Stimulated activated CD8-positive, alpha-beta memory T cell treated with anti-CD3 and anti-CD28 coated beads, Interleukin-4, amount 100 ng/mL, for 24 hours (primary cell): ENCODE results near the gene UBR4.

Experiments
- DNase-seq: peaks from one replicate; pipeline ENCODE4 v3.0.0-alpha.2; 2020; ENCODE audit warnings: low read depth

The UBR4 gene

DNA sequence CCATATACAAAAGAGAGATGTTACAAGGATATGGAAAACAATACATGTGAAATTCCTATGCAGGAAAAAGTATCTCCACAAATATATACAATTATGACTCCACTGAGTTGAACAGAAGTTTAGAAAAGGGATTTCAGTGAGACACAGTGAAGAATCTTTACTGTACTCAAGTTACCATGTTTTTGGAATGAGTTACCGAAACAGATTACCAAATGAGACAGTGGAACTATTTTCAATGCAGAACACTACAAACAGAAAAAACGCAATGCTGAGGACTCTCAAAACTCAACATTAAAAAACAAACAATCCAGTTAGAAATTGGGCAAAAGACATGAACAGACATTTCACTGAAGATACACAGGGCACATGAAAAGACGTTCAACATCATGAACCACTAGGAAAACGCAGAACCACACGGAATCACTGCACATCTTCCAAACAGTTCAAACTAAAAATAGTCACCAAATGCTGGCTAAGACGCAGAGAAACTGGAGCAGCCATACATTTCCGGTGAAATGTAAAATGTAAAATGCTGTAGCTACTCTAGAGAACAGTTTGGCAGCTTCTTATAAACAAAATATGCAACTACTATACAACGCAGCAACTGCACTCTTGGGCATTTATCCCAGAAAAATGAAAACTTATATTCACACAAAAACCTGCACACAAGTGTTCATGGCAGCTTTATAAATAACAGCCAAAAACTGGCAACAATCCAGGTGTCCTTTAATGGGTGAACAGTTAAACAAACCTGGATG is 118.7 kb downstream of the UBR4 start:
- no peak for DNase-seq

DNA sequence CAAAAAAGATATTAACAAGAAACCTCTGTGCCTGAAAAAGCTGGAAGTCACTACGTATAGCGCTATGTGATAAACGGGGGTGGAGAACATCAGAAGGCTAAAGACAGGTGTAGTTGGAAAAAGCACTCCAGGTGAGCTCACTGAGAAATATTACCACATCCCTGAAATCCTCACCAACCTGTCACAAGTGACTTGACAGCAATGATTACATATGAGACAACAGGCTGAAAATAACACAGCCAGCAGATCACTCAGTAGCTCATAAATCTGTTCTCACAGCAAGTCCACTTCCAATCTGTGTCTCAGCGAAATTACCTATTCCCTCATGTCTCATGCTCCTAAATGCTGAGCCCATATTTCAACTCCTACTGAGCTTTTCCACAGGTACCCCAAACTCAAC is 120.5 kb downstream of the UBR4 start:
- no peak for DNase-seq

DNA sequence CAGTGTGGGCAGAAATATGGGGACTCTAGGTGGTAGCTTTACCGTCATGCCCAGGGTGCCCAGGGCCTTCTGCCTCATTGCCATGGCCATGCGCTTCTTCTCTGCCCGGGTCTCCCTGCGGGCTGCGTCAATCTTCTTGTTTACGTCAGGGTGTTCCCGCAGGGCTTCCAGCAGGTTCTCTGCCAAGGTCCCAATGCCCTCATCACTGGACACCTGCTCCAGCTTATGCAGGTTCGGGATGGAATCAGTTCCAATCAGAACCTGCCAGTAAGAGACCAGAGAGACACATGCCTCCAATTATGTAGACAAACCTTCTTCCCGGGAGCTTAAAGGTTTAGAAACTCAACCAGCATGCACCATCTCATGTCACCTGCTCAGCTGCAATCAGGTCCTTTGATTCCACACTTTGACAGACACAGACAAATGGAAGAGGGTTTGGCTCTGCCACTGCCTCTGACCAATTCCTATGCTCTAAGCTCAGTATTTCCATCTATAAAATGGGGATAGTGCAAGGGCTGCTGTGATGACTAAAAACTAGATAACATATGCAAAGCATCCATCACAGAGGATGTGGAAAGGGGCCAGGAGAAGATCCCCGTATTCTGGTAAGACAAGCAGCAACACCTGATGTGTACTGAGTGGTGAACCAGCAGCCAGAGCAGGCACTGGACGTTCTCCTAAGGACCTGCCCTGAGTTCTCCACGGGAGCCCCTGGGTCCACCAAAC is 121.2 kb downstream of the UBR4 start:
- DNase-seq, result no peak

DNA sequence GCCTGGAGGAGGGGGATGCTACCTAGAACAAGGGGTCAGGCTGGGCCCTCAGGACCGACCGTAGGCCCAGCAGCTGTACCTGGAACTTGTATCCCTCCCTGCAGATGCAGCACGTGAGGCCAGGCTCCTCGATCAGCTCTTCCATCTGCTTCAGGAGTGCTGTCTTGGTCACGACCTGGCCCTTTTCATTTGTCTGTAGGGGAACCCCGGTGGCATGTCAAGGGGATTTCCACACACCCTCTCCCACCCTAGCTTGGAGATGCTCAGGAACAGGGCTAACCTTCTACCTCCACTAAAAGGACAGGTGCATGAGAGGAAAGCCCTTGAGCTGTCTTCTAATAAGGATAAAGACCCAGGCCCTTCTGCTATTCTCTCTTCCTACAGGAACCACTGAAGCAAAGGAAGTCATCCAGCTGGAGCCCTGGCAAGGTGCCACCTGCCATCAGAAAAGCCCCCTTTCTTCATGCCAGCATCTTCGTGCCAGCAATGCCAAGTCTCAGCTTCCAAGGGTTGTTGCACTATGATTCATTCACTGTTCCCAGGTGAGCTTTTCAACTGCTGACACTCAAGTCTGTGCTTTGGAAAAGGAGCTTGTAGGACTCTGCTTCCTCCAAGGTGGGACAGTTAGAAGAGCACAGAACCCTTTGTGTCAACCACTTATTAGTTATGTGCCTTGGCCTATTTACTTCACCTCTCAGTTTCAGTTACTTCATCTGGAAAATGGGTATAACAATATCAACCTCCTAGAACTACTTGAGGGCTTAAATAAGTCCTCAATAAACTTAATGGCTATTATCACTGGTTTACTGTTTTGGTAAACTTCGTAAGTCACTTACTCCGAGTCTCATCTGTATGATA is 122.1 kb downstream of the UBR4 start:
- DNase-seq, result peak; percentile 4

DNA sequence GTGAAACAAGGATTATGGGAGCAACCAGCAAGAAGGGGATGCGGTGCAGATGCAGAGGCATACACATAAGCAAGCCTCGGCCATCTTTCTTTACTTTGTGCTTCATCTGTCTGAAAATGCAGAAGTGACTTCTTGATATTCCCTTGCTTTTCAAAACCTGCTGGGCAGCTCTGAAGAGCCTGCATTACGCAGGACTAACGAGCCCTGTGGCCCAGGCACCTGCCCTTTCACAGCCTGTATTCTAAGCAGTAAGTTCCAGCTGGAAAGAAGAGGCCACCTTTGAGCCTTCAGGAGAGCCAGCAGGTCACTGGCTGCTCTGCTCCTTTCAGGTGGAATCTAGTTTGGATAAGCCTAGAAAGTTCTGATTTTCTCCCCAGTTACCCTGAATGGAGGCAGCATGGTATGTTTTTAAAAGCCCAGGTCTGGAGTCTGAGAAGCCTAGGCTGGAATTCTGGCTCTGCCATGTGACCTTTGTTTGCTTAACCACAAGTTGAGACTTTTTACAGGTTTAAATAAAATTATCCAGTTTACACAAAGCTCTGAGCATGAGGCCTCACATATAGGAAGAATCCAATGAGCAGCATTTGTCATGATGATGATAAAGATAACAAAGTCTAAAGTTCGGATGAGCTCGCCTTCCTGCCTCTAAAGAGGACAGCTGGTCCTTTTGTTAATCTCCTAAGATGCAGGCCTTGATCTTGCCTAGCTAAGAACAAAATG is 122.9 kb downstream of the UBR4 start:
- no peak for DNase-seq

DNA sequence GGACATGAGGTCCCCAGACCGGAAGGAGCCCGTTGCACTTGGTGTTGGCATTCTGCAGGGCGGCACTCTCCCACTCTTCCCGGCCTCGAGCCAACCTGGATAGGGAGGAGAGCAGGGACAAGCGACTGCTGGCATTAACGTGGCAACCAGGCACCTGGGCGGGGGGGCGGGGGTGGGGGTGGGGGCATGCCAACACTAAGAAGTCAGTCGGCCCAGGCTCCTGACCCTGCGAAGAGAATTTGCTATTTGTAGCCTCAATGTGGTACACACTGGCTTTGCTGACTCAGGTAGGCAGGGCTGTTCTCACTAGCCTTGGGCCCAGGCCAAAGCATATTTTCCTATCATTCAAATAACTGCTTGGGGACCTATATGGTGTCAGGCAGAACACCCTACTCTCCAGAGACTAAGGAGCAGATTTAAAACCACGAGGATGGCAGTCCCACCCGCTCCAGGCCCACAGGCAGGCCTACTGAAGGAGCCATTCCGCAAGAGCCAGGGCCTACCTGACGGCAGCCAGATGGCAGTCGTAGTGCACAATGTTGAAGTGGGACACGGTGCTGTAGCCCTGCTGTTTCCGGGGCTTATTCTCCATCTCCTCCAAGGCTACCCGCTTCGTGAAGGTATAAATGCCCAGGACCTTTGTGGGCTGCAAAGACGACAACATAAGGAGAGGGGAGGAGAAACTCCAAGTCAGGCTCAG is 123.7 kb downstream of the UBR4 start:
- no peak for DNase-seq

DNA sequence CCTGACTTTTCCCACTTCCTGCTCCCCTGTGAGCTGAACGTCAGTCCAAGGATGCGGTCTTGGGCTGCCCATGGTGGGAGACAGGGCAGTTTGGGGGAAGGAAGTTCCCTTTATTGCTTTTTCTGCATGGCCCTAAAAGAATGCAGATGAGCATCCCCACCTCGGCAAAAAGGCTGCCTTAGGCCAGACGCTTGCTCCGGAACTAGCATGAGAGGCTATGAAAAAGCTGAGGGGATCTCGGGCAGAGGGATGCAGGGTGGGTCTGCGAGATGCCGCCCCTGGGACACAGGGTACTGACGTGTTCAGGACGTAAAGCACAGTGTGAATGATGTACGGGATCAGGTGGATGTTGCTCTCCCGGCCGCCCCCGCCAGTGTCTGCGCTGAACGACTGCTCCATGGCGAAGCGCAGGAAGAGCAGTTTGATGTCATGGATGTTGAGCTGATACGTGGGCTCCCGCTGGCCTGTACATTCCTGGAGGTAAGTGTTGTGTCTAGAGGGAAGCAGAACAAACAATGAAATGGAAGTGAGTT is 125.8 kb downstream of the UBR4 start:
- no peak for DNase-seq

DNA sequence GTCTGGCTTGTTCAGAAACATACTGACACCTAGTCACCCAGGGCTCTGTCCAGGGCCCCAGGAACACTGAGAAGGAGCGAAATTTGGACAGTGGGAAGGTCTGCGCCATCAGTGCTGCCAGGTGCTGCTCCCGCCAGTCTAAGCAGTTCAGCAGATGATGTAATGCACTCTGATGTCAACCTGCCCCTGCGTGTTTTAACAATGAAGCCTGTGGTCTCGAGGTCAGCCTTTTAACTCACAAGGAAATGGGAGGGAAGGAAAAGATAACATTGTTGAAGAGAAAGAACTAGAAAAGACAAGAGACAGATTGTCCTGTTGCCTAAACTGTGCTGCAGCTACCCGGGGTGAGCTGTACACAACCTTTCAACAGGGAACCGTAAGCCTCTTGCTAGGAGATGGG is 127.0 kb downstream of the UBR4 start:
- DNase-seq, result no peak

DNA sequence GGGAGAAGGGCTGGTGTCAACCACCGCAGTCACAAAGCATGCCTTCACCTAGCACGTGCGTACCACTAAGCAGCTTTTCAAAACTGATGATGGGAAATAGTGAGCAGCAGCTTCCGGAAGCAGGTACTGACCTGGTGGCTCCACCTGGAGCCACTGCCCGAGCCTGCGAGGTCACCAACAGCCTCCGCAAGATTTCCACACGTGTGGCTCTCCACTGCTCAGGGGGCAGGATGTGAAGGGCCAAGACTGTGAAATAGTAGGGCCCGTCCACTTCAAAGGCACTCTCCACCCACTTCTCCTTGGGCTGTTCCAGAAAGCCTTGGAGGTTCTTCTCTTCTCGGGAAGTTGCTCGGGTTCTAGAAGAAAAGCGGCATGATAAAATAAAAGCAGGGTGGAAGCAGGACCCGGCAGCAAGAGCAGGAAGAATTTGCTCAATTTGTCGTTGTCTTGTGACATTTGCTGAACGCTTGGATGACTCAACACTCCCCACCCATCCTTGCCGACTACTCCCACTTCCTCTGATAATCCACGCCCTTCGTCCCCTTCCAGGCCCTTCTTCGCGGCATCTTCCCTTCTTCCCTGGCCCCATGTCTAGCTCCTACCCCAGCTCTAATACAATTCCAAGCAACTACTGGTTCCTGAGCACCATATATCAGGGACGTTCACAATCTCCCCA is 128.7 kb downstream of the UBR4 start:
- no peak for DNase-seq

DNA sequence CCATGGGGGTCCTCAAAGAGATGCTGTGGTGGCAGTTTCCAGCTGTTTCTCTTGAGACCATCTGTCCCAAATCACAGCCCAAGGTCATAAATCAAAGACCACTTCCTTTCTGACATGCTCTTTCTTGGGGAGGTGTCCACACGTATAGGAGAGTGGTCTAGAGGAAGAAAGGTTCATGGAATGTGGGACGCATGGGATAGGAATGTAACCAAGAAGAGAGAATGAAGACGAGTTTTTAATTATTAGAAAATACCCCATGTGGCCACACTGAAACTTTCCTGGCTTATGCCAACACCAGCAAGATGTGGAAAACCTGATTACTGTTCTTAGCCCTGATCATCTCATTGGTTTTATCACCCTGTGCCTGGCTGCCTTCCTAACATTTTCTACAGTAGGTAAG is 129.3 kb downstream of the UBR4 start:
- no peak for DNase-seq

DNA sequence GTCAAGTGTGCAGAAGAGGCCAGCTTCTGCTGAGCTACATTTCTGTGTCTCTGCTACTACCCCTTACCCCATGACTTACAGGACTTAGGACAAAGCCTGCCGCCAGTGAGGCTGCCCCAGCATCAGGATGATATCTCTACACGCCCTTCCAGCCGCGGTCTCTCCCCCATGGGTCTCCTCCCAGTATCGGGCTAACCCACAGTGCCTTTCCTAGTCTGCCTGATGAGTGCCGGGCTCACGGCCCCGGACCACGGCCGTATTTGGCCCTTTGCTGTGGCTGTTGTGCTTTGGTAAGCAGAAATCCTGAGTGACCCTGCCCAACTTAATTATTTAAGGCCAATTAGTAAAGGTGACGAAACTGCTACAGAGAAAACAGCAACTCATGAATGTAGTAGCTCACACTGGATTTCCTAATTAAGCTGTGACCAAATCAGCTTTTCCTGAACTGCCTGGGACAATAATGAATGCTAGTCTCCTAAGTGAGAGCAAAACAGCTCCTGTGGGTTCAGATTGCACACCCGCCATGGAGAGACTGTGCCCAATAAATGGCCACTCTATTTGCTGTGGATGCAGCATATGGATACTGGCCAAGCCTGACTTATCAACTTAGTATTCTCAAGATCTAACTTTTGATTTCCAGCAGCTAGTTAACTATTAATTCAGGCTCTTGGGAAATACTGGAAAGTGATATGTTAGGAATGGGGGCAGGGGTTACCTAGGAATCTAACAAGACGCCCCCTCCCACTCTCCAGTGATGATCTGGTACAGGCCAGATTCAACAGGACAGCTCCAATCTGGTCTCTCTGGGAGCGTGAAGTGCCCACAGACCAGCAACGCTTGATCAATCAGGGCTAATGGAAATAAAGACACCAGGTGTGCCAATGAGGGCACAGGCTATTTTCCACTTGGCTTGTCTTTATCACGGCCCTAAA is 130.3 kb downstream of the UBR4 start:
- no peak for DNase-seq

DNA sequence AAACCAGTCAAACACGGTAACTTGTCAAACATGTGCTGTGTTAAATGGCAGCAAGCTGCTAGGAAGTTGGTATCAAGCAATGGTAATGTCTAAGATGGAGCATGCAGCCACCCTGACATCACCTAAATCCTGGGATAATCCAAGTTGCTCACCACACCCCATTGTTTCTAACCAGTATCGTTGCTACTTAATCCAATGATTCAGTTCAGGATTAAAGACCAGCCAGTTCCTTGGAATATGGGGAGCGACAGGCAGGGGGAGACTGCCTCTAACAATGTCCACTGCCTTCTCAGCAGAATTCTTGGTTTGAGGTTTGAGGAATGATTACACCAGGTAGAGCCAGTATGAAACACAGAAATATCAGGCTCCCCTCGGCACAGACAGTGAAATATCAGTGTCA is 131.5 kb downstream of the UBR4 start:
- DNase-seq, result no peak

DNA sequence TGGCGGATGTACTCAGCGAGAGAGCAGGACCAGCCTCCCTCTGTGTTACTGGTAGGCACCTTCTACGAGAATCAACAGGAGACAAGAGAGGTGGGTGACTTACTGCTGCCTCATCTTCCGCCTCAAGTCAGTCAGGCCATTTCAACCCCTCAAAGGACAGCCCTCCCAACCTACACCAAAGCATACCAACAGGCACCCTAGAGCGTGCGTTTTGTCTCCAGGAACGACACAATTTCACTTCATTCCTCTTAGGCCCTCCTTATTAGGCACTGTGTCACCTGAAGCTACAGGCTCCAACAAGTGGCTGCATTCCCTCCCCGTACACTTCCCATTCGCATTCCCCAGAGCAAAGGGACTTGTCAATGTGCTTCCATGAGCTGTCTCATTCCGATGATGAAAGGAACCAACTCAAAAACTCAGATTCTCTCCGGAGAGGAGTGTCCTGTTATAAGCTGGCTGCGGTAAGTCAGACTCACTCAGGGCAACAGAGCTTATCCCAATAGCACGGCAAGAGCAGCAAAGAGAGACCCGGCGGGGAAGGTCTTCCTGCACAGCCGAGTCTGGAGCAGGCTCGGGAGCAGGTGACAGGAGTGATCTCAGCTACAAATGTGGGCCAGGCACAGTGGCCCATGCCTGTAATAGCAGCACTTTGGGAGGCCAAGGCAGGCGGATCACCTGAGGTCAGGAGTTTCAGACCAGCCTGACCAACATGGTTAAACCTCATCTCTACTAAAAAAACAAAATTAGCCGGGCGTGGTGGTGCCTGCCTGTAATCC is 133.0 kb downstream of the UBR4 start:
- DNase-seq, result no peak

DNA sequence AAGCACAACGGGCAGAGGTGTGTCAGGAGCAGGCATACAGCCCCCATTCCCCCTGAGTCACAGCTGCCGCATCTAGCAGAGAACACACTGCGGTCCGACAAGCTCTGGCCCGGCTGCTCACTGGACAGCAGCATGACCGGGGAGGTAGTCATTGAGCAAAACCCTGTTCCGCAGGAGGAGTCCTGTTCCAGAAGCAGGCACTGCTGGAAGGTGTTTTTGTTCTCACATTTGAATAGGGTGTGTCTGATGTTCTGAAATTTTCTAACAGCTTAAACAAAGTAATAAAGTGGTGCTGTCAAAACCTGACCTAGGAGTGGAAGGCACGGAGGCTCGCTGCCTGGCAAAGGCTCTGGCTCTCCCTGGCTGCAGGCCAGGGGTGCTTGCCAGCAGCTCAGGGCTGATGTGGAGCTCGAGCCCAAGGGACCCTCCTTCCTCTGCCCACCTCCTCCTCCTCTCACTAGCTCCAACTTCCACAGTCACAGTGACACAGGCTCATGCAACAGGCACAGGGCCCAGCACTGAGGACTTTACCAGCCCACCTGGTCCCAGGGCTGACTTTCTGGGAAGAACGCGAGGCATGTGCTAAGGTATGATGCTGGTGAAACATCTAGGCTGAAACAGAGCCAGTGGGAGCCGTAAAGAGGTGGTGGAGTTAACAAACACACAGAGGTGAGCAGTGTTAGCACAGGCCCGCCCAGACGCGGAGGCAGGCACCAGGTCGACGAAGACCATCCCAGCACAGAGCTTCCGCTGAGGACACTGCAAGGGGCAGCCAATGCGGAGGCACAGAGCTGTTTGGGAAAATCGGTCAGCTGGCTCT is 135.0 kb downstream of the UBR4 start:
- DNase-seq, result no peak

DNA sequence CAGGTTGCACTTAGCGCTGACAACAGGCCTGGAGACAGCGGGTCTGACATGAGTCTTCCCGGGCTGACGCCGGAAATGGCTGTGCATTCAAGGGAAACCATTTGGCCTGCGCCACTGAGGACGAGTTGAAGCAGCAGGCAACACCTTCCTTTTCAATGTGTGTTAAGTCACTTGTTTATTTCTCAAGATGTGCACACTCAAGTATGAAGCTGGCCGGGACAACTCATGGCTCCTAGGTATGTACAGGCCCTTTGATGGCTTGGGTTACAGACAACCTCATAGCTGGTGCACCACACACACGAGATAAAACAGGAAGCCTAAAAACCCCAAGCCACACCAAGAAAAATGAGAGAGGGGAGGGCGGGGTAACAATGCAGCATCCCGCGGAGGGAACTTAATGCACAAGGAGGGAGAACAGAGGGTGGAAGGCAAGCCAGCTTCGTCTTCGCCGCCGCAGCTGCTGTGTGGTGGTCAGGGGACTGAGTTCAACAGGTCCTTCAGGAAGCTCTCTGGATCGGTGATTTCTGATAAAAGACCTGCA is 135.6 kb downstream of the UBR4 start:
- peak; percentile 5 for DNase-seq

DNA sequence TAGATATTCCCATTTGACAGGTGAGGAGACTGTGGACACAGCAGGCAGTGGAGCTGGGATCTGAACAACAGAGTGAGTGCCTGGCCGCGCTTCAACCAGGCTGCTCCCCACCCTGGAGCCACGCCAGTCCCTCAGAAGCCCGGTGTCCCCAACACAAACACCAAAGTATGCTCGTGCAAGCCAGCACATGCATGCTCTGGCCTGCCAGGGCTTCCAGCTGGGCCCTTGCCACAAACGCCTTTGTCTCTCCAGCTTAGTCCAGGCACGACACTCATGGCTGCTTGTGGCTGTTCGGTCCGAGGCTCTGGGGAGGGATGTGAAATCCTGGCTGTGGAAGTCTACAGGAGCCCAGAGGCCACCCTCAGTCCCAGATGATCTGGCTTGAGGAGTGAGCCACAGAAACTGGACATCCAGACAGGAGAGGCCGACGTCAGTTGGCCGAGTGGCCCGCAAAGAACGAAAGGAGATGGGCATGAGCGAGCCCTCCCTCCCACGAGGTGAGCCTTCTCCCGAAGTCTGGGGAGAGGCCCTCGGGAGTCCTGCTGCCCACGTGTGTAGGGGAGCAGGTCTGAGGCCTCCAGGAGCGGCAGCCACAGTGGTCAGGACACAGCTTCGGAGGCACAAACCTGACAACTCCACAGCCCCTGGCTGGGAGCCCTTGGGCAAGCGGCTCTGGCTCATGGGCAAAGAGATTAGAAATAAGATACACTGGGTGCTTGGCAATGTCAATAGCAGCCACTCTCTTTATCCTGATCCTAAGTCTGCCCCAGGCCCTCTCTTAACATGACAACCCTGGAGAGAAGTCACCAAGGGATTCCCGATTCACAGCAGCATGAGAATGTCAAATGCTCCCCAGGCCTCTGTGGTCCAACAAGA is 136.5 kb downstream of the UBR4 start:
- no peak for DNase-seq
